HG03439 (cell line): Measurements from ENCODE around the gene GPATCH8.
"Not testable (repeated sequence)": the region's sequence is repeated elsewhere in the genome, so short reads cannot be mapped to it uniquely, and the experiment has no call there.

Source experiments
- ATAC-seq: cut with Tn5 transposase; IDR thresholded peaks from one replicate; pipeline ENCODE4 v1.9.1; 2021; ENCODE audit warnings: mild to moderate bottlenecking, moderate library complexity; ENCODE audit not compliant: unreplicated experiment

Gene GPATCH8

DNA sequence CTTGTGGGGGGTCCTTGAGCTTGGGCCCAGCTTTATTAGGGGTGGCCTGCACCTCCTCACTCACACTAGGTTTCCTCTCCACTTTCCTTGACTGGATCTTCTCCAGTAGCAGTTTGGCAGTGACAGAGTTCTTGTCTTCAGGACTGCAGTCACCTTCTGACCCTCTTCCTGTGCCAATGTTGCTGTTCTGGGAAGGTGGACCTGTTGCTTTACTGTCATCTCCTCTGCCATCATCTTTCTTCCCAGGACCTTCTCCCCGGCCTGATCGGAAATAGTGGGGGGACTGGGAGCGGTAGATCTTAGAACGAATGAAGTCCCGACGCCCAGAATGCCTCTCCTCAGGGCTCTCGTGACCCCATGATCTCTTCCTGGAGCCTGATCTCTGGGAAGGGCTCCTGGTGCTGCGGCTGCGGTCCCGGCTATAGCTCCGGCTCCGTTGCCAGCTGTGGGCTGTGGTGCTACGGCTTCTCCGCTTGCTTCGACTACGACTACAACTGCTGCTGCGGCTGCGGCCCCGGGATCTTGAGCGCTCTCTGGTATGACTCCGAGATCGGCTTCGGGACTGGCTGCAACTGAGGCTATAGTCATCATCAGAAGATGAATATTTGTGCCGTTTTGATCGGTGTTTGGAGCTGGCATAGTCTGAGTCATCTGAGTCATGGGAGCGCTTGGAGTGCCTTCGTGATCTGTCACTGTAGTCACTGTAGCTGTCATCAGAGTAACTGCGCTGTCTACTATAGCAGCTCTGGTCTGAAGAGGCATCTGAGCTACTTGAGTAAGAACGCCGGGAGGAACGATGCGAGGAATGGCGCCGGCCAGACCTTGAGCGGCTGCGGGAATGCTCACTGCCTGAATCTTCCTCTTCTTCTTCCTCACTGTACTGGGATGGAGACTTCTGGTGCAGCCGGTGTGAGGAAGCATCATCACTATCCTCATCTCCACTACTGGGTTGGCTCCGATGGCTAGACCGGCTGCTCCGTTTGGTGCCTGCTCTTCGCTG, 104.2 kb downstream of the GPATCH8 start:
- ATAC-seq: no peak

DNA sequence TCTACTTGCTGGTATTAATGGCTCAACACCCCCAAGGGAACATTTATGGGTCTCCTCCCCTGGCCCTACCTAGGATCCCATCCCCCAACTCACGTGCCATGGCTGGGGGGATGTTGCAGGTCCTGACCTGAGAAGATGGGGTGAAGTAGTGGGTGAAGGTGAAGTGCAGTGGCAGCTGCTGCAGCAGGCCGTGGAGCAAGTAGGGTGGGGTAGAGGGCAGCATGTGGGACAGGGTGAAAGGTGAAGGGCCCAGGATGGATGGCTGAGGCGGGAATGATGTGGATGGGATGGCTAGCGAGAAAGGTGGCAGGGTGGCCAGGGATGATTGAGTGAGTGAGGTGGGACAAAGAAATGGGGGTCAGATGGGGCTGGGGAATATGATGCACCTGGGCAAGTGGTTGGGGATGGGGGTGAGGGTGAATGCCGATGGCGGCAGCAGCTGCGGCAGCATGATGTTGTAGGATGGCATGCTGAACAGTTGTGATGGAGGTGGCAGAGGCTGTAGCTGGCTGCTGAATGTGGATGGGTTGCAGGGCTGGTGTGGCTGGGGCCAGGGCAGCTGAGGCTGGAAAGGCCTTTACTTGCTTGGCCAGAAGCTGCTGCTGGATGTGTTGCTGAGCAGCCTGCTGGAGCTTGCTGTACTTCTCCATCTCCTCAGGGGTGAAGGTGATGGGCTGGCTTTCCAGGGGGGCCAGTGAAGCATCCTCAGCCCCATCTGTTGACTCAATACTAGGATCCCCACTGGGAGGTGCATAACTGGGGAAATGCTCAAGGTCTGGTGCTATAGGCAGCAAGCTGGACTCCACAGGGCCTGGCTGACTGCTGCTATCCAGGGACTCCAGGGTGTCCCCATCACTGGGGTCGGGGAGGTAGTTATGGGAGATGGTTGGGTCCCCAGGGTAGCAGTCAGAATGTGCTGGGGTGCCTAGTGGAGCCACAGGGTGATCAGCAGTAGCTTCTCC, 105.4 kb downstream of the GPATCH8 start:
- no peak for ATAC-seq

DNA sequence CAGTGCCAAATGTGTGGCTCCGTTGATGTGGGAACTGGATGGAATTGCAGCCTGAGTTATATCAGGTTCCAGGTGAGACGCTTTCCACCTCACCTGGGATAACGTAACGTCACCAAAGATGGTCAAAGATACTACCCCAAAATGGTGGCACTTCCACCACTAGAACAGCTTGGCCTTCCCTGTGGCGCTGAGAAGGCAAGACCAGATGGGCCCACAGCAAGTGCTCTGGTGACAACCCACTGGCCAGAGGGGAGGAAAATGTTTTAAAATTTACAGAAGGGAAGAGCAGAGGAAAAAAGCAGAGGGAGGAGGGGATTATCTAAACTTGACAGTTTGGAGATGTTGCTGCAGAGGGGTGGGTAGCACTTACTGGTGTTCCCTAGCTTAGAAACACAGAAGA, 106.3 kb downstream of the GPATCH8 start:
- ATAC-seq: no peak

DNA sequence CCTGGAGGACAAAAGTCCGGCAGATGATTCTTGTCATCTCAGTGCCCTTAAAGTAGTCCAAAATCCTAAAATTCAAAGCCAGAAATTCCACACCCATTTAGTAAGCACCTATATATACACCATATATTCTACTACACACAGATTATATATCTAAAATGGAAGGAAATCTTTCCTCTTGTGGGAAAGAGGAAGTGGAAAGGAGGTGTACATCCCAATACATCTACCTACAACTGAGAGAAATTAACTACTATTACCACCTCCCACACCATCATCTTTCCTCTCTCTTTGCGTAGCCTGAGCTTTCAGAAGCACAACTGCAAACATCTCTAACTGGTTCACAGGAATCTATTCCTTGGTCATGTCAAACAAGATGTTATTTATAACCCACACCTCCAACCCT, 108.4 kb downstream of the GPATCH8 start:
- ATAC-seq: no peak

DNA sequence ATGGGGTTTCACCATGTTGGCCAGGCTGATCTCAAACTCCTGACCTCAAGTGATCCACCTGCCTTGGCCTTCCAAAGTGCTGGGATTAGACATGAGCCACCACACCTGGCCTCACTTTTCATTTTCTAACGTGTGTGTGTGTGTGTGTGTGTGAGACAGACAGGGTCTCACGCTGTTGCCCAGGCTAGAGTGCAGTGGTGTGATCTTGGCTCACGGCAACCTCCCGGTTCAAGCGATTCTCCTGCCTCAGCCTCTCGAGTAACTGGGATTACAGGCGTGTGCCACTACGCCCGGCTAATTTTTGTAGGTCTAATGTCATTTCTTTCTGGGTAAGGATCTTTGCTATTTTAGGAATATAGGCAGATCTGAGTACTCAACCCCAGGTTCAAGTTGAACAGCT, 109.1 kb downstream of the GPATCH8 start:
- not testable (repeated sequence) for ATAC-seq

DNA sequence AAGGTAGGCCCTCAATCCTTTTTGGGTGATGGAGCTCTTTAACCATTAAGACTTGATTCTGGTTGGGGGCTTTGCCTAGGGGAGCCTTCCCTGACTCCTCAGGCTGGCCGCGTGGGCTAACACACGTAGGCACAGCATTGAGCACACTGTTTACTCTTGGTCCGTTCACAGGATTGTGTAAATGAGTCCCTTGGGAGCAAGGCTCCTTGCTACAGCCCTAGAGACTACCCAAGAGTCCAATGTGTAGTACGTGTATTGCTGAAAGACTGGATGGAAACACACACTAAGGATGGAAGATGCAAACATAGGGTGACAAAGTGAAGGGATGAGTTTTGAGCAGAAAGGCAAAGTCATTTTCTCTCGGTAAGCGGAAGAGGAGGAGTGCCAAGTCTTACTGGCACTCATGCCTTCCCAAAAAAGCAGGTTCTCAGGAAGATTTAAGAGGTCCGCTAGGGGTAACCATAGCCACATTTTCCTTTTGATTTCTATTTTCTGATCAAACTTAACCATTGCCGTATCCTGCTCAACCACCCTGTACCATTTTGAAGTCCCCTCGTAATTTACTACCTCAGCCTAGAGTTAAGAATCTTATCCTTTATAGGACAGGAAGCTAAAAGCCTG, 112.8 kb downstream of the GPATCH8 start:
- no peak for ATAC-seq

DNA sequence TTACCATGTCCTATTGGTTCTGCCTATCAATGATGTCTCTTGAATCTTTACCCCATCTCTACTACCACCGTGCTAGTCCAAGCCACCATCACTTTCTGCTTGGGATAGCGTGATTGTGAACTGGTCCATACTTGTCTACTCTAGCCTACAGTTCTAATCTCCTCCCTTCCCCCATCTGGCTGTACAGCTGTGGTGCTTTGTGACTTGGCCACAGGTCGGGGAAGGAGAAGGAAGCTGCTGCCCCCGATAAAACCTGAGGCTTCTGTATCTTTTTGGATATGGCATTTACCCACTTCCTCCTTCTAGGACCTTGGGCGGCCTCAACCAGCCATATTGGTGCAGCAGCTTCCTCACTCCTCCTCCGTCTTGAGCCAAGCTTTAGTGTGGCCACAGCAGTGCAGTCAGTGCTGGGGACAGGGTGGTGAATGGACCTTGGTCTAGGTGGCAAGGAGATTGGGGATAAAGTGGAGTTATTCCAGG, 113.4 kb downstream of the GPATCH8 start:
- ATAC-seq: no peak

DNA sequence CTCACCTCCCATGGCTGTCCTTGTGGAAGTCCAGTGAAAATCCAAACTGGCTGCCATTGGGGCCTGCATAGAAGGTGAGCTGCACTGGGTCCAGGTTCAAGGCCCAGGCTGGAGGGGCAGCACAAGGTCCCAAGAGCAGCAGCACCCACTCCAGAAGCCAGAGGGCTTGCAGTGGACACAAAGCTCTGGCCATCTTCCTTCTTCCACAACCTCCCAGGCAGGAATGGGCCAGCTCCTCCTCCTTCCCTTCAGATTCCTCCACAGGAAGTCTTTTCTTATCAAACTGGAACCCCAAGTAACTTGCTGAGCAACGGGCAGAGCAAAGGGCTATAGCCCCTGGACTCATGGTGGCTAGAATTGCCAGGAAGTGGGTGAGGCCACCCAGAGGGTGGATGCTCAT, 113.9 kb downstream of the GPATCH8 start, which contains the start of gene ITGA2B:
Gene ITGA2B (minus strand): TSS at position 369 of the 400 bp plus-strand sequence. CDS start 176 bp downstream, at position 193.
- ATAC-seq: no peak

DNA sequence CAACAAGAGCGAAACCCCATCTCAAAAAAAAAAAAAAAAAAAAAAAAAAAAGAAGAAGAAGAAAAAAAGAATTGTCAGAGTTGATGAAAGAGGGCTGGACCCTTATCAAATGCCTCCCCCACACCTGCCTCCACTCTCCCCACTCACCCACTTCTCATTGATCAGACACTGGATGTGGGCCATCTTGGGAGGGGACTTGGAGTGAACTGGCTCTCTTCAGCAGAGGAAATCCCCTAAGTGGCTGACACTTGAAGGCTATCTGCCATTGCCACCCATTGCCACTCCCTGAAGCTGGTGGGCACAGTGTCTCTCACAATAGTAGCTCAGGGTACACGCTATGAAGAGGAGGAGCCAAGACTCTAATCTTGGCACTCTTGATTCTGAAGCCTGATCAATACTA, 115.4 kb downstream of the GPATCH8 start:
- ATAC-seq: no peak

DNA sequence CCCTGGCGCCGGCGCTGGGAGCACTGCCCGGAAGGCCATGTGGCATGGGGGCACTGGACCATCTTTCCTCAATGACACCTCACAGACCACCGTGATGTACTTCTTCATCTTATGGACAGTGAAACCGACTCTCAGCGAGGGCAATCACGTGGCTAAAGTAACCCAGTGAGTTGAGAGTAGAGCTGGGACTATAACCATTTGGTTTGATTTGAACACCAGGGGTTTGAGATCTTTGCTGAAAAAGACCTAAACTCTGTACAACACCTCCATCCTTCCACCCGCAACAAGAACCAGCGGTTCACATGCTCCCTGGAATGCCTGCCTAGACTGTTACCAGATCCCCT, 117.1 kb downstream of the GPATCH8 start:
- no peak for ATAC-seq

DNA sequence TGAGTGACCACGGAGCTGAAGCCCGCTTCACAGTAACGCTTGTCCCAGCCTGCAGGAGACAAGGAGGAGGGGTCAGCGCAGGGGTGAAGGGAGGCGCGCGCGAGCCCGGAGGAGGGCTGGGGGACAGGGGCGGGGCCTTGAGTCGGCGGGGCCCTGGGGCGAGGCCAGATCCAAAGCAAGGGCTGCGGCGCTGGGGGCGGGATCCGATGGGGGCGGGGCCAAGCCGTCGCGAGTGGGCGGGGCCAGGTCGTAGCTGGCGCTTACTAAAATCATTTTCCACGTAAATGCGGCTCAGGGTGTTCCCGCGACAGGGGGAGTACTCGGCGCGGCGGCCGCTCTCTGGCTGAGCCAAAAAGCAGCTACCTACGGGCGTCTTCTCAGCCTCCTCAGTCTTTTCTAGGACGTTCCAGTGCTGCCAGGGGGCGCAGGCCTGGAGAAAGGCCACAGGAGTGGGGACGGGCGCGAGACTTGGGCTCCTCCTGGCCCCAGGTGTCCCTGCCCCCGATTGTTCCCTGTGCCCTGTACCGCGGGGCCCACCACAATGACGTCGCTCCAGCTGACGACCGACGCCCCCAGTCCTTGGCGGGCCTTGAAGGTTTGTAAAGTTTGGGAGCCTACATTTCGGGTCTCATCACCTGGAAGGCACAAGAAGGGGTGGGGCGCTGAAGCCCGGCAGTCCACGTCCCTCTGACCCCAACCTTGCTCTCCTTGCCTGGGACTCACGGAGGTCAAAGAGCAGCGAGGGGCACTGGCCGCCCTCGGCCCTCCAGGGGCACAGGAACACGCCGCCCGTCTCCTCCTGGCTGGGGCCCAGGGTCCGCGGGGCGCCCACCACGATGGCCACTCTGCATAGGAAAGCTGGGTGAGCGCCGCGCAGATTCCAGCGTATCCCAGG, 117.7 kb downstream of the GPATCH8 start:
- ATAC-seq: peak; percentile 61

DNA sequence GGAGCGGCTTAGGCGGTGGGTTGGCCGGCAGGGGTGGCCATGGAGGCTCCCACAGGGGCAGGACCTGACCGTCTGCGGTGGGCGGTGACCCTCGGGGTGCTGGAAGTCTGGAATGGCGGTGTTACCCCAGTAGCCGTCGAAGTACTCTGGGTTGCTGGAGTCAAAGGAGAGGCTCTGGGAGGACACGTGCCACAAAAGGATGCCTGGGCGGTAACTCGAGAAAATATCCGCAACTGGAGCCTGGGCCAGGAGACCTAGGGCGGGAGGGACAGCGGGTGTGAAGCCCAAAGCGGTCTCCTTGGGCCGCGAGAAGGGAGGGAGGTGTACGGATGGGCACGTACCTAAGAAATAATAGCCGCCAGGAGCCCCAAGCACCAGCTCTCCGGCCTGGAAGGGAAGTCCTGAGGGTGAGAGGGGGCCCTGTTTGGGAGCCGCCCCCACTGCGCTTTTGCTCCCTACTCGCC, 118.4 kb downstream of the GPATCH8 start:
- ATAC-seq: no peak

DNA sequence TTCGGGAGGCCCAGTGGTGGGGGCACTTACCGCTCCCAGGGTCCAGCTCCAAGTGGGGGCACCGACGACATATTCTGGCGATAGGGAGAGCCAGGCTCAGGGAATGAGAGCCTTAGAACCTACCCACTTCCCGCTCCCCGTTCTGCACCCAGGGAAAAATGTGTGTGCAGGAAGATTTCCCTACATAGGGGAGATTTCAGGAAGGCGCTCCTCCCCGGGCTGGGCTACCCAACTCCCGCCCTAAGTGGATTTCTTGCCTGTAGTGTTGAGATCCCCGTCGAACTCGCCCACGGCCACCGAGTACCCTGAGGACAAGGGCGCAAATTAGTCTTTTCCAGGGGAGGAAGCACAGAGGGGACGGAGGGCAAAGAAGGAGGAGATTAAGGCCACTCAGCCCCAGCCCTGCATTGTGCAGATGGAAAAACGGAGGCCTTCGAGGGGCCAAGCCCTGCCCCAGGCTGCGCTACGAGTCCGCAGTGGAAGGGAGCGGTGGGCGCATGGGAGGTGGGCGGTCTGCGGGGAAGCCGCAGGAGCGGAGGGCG, 118.9 kb downstream of the GPATCH8 start:
- ATAC-seq: no peak

DNA sequence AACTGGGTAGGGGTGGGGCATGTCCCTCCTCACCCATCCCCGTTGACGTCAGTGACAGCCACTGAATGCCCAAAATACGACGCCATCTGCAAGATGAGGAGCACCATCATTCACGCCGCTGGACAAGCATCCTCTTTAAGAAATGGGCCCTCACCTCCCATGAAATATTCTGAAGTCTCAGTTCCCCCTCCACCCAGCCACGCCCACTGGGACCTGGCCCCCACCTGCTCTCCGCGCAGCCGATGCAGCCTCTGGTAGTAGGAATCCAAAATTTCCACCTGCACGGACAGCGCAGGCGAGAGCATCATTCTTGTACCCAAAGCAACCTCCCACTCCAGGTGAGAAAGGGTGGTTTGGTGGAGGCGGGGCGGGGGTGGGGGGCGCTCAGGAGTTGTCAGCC, 119.3 kb downstream of the GPATCH8 start:
- no peak for ATAC-seq

DNA sequence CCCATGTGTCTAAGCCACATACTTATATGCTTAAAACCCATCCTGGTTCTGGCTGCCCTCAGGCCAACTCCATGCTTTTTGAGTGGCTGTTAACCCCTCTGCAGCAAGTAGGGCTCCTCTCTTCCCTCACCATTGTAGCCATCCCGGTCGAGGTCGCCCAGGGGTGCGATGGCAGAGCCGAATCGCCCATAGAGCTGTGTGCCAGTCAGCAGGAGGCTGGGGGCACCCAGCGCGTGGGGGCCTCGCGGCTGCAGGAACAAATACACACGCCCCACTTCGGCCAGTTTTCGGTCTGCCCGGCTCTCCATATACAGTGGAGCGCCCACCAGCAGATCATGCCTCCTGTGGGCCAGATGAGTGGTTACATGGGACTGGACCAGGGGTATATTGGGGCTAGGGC, 119.8 kb downstream of the GPATCH8 start:
- no peak for ATAC-seq

DNA sequence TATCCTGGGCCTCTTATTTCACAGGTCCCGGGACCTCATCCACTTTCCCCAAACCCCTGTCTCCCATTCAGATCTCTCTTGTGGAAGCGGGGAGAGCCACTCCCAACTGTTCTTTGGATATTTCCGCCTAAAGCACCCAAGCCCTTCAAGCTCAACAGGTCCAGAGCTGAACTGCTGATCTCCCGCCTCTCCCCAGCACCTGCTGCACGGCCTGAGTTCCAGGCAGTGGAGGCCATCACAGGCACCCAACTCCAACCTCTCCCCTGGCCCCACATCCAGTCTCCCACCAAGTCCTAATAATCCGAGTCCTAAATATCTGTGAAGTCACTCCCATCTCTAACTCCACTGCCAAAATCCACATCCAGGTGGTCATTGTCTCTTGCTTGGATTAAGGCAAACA, 120.3 kb downstream of the GPATCH8 start:
- ATAC-seq: no peak

DNA sequence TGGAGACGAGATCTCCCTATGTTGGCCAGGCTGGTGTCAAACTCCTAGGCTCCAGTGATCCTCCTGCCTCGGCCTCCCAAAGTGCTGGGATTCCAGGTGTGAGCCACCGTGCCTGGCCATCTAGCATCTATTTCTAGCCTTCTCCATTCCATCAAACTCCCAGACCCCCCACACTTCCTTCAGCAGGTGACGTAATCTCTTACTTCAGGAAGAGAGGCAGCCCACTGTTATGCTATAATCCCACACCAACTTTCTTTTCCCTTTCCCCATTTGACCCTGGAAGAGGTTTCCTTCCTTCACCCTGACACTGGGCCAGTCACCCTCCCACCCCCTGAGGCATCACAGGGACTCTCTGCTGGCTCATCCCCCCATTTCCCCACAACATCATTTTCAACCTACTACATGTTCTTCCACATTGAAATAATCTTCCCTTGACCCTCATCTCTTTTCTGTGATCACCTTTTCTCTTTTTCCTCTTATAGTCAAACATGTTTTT, 121.3 kb downstream of the GPATCH8 start:
- no peak for ATAC-seq

DNA sequence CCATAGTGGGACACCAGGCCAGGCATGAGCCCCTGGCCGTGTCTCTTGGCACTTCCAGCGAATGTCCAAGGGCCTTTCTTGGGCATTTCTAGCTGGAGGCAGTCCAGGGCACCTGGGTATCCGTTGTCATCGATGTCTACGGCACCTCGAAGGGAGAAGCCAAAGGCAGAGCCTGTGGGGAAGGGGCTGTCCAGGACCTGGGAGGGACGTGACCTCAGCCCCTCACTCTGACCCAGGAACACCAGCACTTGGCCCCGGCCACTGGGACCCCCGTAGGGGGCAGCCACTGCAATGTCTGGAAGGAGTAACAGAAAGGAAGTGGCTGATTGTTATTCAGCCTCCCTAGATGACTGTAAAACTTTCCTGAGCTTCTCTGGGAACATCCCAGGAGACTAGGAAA, 122.4 kb downstream of the GPATCH8 start:
- no peak for ATAC-seq

DNA sequence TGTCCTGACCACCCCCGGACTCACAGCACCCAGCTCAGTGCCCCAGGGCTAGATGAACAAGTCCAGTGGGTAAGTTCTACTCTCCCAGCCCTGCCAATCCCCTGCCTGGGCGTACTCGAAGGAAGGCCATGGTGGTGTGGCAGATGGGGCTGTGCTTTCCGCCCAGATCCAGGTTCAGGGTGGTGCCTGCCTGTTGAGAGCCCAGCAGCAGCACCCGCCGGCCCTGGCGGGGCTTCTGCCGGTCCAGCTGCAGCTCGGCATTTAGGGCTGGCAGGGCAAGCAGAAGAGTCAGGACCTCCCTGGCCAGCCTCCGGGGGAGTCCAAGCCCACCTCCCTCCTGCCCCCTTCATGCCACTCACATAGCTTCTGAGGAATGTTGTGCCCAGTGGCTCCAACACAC, 123.3 kb downstream of the GPATCH8 start:
- ATAC-seq: no peak
